GM19397 (cell line): ENCODE data around the gene SPATA20.

Experiments
- ATAC-seq: cut with Tn5 transposase; IDR thresholded peaks from one replicate; pipeline ENCODE4 v1.9.1; 2021; ENCODE audit warnings: mild to moderate bottlenecking, moderate library complexity; ENCODE audit not compliant: unreplicated experiment

Gene SPATA20

GRCh38 chr17:50538549-50539410 lies 8.2 kb upstream of the SPATA20 start:
- ATAC-seq, result no peak

GRCh38 chr17:50539762-50540559 lies 7.0 kb upstream of the SPATA20 start:
- no peak for ATAC-seq

GRCh38 chr17:50540560-50541401 lies 6.2 kb upstream of the SPATA20 start:
- no peak for ATAC-seq

- no peak for ATAC-seq
These were observed 5.6 kb upstream of the SPATA20 start for GRCh38 chr17:50541402-50541715.

GRCh38 chr17:50541716-50542688 lies 5.0 kb upstream of the SPATA20 start:
- peak; percentile 76 for ATAC-seq

- no peak for ATAC-seq
These were observed 3.9 kb upstream of the SPATA20 start for GRCh38 chr17:50542795-50543774.

GRCh38 chr17:50544516-50544915 lies 2.5 kb upstream of the SPATA20 start:
- no peak for ATAC-seq

GRCh38 chr17:50545311-50545710 lies 1.7 kb upstream of the SPATA20 start:
- ATAC-seq, result no peak

- no peak for ATAC-seq
These were observed 306 bp upstream of the SPATA20 start for GRCh38 chr17:50546701-50547034.

GRCh38 chr17:50547736-50548083 lies 736 bp downstream of the SPATA20 start:
- no peak for ATAC-seq

- ATAC-seq, result no peak
These were observed 1.9 kb downstream of the SPATA20 start for GRCh38 chr17:50548831-50549230.

- no peak for ATAC-seq
These were observed 2.4 kb downstream of the SPATA20 start for GRCh38 chr17:50549256-50549941.

GRCh38 chr17:50549969-50550368 lies 3.0 kb downstream of the SPATA20 start:
- ATAC-seq, result no peak

GRCh38 chr17:50550661-50551432 lies 3.9 kb downstream of the SPATA20 start:
- no peak for ATAC-seq

- ATAC-seq, result no peak
These were observed 4.5 kb downstream of the SPATA20 start for GRCh38 chr17:50551433-50551815.

GRCh38 chr17:50551884-50552283 lies 4.9 kb downstream of the SPATA20 start:
- no peak for ATAC-seq

- ATAC-seq, result no peak
These were observed 7.2 kb downstream of the SPATA20 start for GRCh38 chr17:50554201-50554600.

- no peak for ATAC-seq
These were observed 9.8 kb downstream of the SPATA20 start for GRCh38 chr17:50556803-50557202.
